ELR (cell line): ENCODE results near the gene MLC1.

Source experiments
- DNase-seq: peaks from one replicate; pipeline ENCODE4 v3.0.0-alpha.2; 2015; ENCODE audit warnings: low read depth

Gene MLC1

DNA sequence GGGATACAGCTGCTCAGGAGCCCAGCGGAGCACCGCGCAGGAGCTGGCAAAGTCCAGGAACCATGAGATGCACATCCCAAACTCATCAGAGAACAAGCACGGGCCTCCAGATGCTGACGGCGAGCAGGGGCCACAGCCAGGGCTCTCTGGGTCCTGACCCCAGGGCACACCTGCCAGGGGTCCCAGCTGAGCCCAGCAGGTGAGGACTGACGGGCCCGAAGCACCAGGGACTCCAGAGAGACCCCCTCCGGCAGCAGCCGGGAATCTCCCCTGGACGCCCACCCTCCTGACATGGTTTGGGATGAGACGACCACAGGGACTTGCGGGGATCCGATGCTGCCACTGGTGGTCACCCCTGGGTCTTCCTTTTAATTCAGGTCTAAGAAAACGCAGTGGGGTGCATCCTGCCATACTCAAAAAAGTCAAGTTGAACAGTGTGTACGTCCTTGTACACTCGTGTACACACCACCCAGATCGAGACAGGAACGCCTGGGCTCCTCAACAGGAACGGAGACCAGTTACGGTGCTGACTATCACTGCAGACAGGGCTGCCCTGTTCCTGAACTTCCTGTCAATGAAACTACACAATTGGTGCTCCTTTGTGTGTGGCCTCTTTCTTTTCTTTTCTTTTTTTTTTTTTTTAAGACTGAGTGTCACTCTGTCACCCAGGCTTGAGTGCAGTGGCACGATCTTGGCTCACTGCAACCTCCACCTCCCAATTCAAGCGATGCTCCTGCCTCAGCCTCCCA, 49.1 kb downstream of the MLC1 start:
- DNase-seq = no peak

DNA sequence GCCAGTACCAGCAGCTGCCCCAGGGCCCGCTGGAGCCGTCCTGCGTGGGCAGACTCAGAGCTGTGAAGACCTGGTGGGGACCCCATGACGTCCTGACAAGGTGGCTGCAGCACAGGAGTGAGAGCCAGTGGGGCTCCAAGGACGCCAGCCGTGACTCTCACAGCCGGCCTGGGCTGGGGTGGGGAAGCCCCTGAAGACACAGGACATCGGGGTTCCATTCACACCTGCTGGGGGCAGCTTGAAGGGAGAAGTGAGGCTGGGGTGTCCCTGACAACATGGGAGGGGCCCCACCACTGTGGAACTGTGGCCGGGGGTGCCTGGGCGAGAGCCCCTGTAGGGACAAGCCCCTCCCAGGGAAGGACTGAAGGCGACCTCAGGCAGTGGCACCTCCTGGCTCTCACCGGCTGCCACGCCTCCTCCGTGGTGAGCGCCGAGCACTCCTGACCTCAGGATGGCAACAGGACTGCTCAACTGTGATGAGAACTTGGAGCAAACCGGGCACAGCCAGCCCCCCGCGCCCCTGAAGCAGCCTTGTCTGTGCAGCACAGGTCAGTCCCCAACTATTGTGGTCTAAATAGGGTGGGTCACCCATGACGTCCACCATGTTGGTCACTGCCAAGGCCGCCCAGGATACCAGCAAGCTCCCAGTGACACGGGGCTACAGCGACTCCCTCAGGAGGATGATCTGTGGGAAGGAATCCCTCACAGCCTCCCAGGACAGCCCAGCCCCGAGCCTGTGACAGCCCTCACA, 49.9 kb downstream of the MLC1 start:
- no peak for DNase-seq

DNA sequence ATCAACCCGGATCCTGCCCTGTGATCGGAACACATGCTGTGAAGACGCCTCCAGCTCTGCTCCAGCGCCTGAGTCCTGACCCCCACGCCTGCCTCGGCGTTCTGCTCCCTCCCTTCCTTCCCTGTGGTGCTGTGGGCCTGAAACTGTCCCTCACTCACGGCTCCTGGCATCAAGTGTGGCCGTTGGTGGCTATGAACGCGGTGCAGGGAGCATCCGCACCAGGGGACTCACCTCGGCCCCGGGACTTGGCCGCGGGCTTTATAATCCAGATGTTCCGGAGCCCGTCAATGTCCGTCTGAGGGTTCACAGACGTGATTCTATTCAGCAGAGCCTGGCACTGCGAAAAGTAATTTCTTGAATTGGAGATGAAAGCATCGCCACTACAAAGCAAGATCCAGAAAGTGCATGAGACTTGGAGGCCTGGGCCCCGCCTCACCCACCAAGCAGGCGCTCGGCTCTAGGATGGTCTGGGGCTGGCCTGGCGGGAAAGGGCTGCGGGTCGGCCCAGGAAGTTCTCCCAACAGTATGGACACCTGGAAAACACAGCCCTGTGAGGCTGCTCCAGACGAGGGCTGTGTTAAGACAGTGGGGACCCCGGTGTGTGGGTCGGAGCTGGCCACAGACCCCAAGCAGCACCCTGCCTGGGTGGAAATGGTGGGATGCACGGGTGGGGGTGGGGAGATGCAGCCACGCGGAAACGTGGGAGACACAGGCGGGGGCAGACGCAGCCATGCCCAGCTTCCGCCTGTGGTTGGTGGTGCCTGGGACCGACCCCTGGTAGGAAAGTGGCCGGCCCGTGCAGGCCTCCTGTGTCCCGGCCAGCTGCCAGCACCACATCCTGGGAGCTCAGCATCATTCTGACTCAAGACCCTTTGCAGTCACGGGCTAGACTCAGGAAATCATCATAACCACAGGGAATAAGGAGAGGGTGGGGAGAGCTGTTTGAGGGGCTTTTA, 50.8 kb downstream of the MLC1 start:
- DNase-seq = peak; percentile 35

DNA sequence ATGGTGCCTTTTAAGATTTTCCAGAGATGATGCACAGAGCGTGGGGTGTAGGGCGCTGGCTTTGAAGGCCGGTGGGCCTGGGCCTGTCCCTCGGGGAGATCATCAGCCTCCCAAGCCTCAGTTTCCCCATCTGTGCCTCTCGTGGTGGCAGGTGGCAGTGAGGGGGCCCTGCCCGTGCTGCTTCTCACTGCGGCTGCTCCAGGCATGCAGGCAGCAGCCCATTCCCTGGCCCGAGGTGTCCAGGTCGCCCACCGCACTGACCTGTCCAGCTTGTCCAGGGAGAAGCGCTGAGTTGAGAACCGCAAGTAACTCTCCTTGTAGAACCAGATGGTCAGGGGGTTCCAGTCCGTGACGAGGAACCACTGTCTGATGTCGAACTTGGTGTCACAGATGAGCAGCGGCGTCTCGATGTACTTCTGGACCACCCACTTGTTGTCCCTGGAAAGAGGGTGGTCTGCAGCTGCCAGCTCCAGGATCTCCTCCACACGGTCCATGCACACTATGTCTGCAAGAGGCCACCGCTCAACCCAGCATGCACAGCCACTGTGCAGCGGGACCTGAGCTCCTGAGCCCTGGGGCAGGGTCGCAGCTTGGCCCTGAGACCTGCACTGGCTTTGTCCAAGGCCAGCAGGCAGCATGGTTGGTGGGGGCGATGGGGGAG, 52.2 kb downstream of the MLC1 start:
- no peak for DNase-seq

DNA sequence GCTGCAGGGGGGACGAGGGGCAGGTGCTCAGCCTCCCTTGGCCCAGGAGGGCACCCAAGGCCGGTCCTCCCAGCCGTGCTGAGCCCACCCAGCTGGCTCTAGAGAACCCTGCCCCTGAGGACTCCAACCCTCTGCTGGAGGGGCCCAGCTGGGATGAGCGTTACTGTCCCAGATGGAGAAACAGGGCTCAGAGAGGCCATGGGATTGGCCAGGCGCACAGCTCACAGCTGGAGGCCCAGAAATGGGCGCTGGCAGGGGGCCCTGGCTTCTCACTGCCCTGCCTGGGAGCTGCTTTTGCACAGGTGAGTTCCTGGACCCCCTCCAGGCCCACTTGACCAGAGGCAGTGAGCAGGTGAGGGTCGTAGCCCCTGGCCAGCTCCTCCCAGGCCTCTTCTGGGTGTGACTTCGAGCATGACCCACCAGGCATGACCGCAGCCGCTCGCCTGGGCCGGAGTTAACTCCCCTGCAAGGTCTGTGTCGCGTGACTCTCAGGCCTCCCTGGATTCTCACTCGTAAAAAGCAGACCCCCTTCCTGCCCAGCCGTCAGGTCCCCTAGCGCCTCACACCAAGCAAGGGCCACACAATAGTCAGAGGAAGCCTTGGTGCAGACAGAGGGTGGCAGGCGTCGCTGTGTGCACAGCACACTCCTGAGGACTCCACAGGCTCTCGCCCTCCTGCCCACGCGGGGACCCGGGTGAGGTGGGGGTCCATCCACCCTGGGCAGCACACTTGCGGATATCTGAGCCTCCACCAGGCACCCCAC, 52.9 kb downstream of the MLC1 start:
- no peak for DNase-seq

DNA sequence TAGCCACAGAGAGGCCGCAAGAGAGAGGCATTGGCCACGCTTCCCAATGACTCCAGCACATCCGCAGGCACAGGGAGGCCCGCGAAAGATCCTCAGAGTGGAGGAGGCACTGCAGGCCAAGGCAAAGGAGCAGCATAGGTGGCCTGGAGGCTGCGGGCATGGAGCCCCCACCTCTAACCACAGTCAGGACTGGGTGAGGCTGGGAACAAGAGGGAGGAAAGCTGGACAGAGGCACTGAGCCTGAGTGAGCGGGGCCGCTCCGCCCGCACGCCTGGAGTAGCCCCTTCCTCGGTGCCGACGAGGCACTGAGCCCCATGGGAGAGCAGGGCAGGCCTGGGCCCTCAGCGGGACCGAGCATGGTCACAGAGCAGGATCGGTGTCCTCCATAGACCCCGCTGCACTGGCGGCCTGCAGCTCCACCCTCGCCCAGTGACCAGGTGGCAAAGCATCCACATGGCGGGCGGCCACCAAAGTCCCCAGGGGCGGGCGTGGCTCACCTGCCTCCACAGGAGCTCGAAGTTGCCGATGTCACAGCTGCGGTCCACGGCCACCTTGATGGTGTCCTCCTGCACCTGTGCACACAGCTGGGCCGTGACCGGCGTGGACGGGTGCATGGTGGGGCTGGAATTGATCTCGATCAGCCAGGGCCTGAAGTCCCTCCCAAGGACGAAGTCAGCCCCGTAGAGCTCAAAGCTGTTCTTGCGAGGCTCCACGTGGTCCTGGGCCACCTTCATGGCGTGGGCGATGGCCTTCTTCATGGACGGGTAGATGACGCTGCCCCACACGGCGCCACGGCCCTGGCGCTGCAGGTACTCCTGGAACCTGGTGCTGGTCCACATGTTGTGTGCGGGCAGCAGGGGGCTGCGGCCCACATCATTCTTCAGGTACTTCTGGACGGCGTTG, 53.8 kb downstream of the MLC1 start:
- DNase-seq = no peak

DNA sequence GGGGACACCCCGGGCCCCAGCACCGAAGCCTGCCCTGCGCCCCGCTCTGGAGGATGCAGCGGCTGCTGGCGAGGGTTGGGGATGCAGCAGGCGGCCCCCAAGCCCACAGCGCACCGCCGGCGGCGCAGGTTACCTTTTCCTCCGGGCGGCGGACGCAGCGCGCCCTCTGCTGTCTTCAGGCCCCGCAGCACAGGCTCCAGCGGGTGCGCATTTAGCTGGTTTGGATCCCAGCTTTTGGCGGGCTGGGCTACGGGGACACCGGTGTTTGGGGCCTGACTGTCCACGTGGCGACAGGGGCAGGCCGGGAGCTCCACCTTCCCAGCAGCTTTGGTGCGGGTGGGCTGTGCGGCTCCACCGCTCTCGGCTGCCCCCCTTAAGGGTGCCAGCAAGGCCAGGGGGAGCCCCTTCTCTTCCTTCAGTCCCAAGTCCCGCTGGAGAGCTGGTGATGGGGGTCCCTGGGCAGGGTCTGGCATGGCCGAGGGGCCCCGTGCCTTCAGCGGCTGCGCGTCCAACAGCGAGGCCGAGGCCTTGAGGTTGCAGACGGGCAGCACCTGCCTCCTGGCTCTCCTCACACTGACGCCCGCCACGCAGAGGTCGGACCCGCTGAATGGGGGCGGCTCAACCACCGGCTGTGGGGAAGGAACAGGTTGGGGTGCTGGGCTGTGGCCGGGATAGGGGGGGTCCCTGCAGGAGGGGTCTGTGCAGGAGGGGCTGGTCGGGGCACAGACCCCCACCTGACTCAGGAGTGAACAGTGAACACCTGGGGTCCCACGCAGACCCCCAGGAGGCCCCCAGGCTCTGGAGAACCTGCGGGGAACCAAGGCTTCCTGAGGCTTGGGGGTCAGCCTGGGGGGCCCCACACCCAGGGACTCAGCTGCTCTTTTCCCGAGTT, 54.7 kb downstream of the MLC1 start:
- peak; percentile 77 for DNase-seq

DNA sequence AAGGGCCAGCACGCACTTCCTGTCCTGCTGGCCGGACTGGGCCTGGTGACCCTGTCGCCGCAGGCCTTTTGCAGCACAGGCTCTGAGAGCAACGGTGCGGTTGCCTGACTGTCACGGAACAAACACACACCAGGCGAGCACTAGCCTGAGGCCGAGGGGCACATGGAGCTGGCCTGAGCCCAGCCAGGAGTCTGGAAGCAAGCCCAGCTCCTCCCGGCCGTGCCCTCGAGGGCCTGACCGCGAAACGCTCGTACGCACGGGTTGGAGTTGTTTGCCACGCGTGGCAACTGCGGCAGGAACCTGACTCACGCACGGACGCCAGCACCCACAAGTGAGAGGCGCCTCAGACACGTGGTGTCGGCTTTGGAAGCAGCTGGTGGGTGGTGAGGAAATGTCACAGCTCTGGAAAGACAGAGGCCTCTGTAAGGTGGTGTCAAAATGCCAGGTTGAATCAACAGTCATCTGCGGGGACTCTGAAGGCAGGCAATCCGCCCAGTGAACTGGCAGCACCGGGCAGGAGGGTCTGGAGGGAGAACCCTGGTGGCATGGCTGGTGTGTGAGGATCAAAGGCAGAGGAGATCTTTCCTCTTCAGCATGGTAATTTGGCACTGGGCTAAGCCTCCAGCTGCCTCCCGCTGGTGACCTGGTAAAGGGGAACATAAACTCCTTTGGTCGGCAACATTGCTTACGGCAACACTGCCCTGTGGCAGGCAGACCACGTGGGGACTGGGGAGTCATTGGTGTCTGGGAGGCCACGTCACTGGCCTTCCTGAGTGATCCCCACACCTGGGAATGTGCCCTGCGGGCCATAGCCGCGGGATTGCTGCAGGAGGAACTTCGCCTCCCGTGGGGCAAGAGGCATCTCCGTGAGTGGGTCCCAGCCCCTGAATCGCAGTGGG, 57.3 kb downstream of the MLC1 start:
- DNase-seq = peak; percentile 27

DNA sequence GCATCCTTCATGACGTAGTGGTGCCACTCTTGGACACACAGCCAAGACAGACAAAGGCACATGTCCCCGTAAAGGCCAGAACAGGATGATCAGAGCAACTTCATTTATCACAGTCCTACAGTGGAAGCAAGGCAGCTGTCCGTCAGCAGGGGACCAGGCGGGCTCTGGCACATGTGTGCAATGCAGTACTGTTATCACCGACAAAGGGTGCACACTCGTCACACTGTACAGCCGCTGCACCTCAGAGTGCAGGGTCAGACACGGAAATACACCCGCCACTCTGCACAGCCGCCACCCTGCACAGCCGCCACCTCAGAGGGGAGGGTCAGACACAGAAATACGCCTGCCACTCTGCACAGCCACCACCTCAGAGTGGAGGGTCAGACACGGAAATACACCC, 59.2 kb downstream of the MLC1 start:
- DNase-seq = no peak

DNA sequence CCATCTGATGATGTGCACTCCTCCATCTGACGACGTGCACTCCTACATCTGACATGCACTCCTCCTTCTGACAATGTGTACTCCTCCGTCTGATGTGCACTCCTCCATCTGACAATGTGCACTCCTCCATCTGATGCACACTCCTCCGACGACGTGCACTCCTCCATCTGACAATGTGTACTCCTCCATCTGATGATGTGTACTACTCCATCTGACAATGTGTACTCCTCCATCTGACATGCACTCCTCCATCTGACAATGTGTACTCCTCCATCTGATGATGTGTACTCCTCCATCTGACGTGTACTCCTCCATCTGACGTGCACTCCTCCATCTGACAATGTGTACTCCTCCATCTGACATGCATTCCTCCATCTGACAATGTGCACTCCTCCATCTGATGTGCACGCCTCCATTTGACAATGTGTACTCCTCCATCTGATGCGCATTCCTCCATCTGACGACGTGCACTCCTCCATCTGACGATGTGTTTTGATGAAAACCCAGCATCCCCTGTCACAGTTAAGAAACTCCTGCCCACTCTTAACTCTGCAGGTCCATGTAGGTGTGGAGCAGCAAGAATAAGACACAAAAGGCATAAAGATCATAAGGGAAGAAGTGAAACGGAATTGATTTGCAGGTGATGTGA, 62.9 kb downstream of the MLC1 start:
- no peak for DNase-seq

DNA sequence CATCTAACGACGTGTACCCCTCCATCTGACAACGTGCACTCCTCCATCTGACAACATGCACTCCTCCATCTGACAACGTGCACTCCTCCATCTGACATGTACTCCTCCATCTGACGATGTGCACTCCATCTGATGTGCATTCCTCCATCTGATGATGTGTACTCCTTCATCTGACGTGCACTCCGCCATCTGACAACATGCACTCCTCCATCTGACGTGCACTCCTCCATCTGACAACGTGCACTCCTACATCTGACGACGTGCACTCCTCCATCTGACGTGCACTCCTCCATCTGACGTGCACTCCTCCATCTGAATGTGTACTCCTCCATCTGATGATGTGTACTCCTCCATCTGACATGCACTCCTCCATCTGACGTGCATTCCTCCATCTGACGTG, 64.6 kb downstream of the MLC1 start:
- no peak for DNase-seq

DNA sequence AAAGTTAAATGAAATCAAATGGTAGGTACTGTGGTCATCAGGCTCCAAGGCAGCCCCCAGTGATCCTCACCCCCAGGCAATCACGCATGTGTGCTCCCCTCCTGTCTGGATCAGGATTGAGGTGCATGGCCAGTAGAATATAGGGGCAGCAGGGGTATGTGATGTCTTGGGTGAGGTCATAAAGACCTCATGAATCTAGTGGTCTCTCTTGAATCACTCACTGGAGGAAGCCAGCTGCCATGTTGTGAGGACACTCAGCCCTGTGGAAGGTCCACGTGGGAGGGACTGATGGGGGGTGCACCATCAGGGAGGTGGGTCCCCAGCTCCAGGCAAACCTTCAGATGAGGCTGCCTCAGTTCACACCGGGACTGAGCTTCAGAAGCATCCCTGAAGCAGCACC, 65.9 kb downstream of the MLC1 start:
- DNase-seq = no peak

DNA sequence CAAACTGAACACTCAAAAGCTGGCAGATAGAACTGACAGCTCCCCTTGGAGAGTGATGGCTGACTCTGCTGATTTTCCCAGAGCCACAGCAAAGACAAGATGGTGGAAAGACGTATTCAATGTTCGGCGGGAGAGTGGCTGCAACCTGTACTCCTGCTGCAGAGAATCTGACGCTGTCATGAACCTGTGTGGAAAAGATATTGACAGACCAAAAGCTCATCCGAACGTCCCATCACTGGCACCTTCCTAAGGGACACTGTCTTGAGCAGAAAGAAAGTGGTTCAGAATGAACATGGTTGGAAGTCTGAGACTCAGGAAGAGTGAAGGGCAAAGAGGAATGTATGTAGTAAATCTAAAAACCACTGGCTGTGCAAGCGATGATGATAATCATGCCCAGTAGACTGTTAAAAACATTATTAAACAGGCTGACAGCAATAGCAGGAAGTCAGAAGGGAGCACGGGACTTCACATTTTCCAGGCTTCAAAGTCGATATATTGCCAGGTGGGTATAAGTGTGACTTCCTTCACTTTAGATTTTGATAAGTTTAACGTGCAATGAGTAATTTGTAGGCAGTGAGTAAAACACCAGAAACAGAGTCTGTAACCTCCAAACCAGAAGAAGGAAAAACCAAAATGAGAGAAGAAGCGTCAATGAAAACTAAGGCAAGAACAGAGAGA, 66.5 kb downstream of the MLC1 start:
- no peak for DNase-seq

DNA sequence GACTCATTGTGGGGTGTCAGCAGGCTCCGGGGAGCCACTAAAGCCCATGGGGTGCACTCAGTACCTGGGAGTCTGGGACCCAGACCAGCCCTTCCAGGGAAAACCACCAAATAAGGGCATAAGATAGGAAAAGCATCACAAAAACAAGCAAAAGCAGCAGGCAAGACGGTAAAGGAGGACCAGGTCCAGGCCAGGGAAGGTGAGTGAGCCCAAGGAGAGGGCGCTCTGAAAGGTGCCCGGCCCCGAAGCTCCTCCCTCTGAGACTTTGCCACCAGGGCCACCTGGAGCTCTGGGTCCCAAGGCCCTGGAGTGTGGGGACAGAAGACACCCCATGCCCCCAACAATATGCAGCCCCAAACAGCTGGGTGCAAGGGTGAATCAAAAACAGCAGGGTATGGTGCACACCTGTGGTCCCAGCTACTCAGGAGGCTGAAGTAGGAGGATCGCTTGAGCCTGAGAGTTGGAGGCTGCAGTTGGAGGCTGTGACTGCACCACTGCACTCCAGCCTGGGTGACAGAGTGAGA, 67.5 kb downstream of the MLC1 start:
- no peak for DNase-seq

DNA sequence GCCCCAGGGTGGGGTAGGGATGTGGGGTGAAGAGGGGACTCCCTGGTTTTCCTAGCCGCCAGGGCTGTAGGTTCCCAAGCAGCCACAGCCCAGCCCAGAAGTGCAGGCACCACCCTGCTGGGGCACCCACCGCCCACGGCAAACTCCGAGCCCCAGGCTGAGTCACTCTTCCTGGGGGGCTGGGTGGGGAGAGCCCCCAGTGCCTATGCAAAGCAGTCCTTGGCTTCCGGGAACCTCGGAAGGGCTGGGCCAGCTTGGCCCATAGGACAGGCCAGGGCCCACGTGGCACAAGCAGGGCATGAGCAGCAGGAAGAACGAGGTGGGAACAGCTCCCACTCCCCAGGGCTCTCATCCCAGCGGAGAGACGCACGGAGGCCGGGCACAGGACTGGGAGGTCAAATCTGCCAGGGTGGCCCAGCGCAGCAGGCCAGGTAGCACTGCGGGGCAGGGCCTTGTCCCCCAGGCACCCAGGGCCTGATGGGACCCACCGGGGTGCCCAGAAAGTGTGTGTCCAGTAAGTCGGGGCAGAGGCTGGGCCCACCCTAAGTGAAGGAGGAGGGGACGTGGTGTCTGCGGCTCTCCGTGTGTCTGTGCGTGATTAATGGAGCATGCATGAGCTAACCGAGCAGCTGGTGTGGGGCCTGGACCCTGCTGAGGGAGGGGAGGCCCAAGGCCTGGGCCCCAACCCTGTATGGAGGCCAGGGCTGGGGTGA, 68.1 kb downstream of the MLC1 start:
- peak; percentile 47 for DNase-seq
